ENCODE measurements around the gene DNAJC5. TPM values are rescaled to one million over a fixed set of nuclear protein-coding genes. Genes with fewer than 3 reads are reported as not detected.

The DNAJC5 gene
- total RNA-seq, 1 experiment from 2014 or later = 59.5 TPM

GRCh38 chr20:63876489-63877036, 18.4 kb upstream of the DNAJC5 start:
- Histone ChIP-seq H3K27ac (ENCODE audit: low read length) (no peak overlapping the region), H3K4me3 (ENCODE audit: low read depth in 2 of 2, low read length in 2 of 2) (no peak overlapping the region), H3K4me1 (ENCODE audit: control insufficient read depth, insufficient read depth, low read length) (no peaks in the 10 kb centered on the region), H3K27me3 (ENCODE audit: control insufficient read depth, insufficient read depth, low read length) (no peaks in the 10 kb centered on the region), H3K36me3 (ENCODE audit: control insufficient read depth, insufficient read depth, low read length) (peaks cover 10% of the 10 kb centered on the region), H3K9me3 (ENCODE audit: control insufficient read depth, insufficient read depth, low read depth, low read length) (no peaks in the 10 kb centered on the region)
- in situ Hi-C loops (cut with HindIII; ENCODE audit: low pct_unique_long_range_greater_than_20kb, low sequenced_read_pairs) (no loop called here), intact Hi-C loops (cut with micrococcal nuclease; ENCODE audit: unreplicated experiment) (no loop called here)
- ChIA-PET POLR2A (interaction anchor here (0.5 to 0.6 kb wide), 2 partner anchors 75 to 171 kb away, joined by 4 to 7 read pairs; no protein-coding TSS in a partner anchor), CTCF (no interaction called here)
- ATAC-seq (no peak), DNase-seq (ENCODE audit: low read depth, low spot score) (no peak)
- TF ChIP-seq CTCF (IDR thresholded peaks at IDR 0.05) (no peak), SIN3A (IDR thresholded peaks at IDR 0.05; ENCODE audit: borderline replicate concordance, insufficient read depth, low read depth, low read length) (no peak), POLR2AphosphoS5 (IDR thresholded peaks at IDR 0.05; ENCODE audit: low read depth, low read length) (no peak), TCF7L2 (IDR thresholded peaks at IDR 0.05; ENCODE audit: low read depth, low read length) (no peak), REST (IDR thresholded peaks at IDR 0.05; ENCODE audit: insufficient read depth in 1 of 2, low read depth in 2 of 2, low read length in 1 of 2) (no peak)
- no TSS peak for BruUV-seq (replicated peaks)

GRCh38 chr20:63877755-63878470, 17.0 kb upstream of the DNAJC5 start:
- no peak overlapping the region for H3K4me3 ChIP-seq (ENCODE audit: low read depth in 2 of 2, low read length in 2 of 2)

More at GRCh38 chr20:63877755-63878470, 17.0 kb upstream of the DNAJC5 start:
- Histone ChIP-seq H3K36me3 (ENCODE audit: control insufficient read depth, insufficient read depth, low read length) (peaks cover 11% of the 10 kb centered on the region), H3K4me1 (ENCODE audit: control insufficient read depth, insufficient read depth, low read length) (no peaks in the 10 kb centered on the region), H3K27ac (ENCODE audit: low read length) (no peak overlapping the region), H3K9me3 (ENCODE audit: control insufficient read depth, insufficient read depth, low read depth, low read length) (no peaks in the 10 kb centered on the region), H3K27me3 (ENCODE audit: control insufficient read depth, insufficient read depth, low read length) (no peaks in the 10 kb centered on the region)
- POLR2A ChIA-PET = interaction anchor here (0.6 kb wide), 1 partner anchor 13 kb away, joined by 3 read pairs; the partner anchor contains the start of gene TPD52L2
- no peak for DNase-seq (ENCODE audit: low read depth, low spot score)
- TF ChIP-seq SIN3A (IDR thresholded peaks at IDR 0.05; ENCODE audit: borderline replicate concordance, insufficient read depth, low read depth, low read length) (no peak), REST (IDR thresholded peaks at IDR 0.05; ENCODE audit: insufficient read depth in 1 of 2, low read depth in 2 of 2, low read length in 1 of 2) (no peak), POLR2AphosphoS5 (IDR thresholded peaks at IDR 0.05; ENCODE audit: low read depth, low read length) (no peak), TCF7L2 (IDR thresholded peaks at IDR 0.05; ENCODE audit: low read depth, low read length) (no peak), CTCF (IDR thresholded peaks at IDR 0.05) (no peak)
- ATAC-seq = no peak
- in situ Hi-C loops (cut with HindIII; ENCODE audit: low pct_unique_long_range_greater_than_20kb, low sequenced_read_pairs) = no loop called here
- CTCF ChIA-PET = no interaction called here
- BruUV-seq (replicated peaks) = TSS peak; percentile 23
- intact Hi-C loops (cut with micrococcal nuclease; ENCODE audit: unreplicated experiment) = no loop called here

All from Panc1 (cell line).